ENCODE measurements around the gene CHI3L2.

The CHI3L2 gene

DNA sequence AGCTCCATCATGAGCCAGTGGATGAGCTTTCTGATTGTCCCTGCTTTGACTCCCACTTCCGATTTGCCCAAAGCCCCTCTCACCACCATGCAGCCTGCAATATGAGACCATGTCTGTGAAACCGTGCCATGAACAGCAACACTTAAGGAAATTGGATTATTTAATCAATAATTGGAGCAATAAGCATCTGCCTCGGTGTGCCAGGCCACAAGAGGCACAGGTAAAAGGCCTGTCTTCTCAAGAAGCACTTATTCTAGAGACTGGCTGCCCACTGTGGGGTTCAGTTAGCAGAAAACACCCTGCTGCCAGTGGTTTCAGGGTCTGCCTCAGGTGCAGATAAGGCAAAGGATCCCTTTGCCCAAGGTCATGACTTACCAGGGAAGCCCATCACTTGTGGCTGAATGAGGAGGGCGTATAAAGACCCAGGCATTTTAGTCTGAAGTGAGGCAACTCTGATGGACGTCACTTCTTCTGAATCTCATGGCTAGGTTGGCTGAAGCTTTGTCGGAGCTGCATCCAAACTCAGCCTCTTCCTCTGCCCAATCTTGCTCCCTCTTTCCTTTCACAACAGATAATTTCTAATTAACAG is 7.1 kb upstream of the CHI3L2 start:
- no peak for DNase-seq (ENCODE audit: low read depth in 2 of 2)

GRCh38 chr1:111221276-111221632 is 6.3 kb upstream of the CHI3L2 start:
- DNase-seq (ENCODE audit: low read depth in 2 of 2): no peak

DNA sequence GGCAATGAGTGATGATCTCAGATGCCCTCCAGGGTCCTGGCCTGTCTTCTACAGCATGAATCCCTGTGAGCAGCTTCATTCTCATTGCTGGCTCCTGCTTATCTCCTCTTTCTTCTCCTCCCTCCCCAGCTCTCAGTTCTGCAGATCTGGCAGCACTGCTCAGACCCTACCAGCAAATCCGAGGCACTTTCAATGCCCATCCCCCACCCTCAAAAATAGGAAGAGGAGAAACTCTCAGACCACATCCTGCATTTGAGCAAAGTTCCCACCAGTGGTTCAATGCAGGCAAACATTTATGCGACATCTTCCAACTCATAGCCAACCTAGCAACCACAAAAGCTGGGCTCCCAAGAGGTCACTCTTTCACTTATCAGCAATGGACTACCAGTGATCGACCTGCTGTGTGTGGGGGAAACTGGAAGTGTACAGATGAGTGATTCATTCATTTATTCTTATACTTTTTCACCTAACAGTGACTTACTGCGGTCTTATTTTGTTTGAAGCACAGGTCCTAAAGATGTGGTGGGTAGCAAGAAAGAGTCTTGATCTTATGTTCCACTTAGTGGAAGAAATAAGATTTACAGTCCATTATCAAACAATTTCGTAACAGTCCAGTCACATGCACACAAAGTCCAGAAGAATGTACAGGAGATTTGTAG is 5.8 kb upstream of the CHI3L2 start:
- DNase-seq (ENCODE audit: low read depth in 2 of 2): no peak

DNA sequence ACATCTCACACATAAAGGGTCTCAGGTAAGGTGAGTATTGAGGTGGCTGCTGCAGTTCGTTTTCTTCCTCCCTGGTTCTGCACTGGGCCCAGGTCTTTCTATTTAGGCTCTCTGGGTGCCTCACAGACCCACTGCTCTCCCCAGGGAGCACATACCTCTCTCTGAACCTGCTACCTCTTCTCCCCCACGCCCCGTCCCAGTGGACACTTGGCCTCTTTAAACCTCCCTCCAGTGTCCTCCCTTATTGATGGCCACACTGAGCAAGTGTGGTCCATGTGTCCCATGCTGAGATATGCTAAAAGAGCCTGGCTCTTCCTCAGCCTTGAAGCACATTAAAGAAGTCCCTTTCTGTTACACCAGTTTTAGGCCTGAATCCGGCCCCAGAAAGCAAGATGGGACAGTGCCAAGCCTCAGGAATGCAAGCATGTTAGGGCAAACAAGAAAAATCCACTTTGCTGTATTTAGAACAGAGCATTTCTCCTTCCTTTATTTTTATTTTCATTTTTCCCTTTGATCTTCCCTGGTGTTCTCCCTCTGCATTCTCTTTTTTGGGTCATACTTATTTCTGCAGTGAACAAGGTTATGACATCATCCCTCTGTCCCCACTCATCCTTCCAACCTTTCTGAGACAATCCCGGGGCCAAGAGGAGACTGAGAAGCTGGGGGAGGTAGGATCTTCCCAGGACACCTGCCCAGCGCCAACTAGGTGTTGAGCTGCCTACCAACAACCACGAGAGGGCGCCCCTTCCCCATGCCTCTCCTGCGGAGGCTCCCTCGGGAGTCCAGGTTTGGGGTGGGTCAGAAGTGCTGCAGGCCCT is 5.0 kb upstream of the CHI3L2 start:
- peak; percentile 70 to 73 for DNase-seq (ENCODE audit: low read depth in 2 of 2)

DNA sequence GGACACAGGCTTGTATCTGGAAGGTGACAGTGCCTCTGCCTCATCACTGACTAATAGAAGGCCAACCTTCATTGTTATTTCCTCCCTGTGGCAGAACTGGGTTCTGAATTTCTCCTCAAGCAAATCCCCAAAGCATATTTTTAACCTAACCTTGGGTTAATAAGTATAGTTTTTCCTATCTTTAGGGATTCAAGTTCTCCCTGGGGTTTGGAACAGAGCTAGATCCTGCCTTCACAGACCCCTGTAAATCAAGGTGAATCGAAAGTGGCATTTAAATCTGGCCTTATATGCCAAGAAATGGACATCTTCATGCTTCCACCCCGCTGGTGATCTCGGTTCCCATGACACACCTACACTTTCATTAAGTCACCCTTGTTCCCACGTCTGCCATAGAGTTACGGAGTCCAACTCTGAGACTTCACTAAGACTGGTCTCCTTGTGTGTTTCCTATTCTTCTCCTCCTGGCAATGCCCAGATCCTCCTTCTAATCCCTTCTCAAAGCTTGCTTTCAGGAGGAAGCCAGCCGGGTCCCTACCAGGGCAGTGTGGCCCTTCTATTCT is 4.3 kb upstream of the CHI3L2 start:
- DNase-seq (ENCODE audit: low read depth in 2 of 2): no peak

- DNase-seq (ENCODE audit: low read depth in 2 of 2): no peak
These were observed 2.4 kb upstream of the CHI3L2 start for GRCh38 chr1:111225091-111225490.

GRCh38 chr1:111225717-111226400 is 1.7 kb upstream of the CHI3L2 start:
- no peak for DNase-seq (ENCODE audit: low read depth in 2 of 2)

DNA sequence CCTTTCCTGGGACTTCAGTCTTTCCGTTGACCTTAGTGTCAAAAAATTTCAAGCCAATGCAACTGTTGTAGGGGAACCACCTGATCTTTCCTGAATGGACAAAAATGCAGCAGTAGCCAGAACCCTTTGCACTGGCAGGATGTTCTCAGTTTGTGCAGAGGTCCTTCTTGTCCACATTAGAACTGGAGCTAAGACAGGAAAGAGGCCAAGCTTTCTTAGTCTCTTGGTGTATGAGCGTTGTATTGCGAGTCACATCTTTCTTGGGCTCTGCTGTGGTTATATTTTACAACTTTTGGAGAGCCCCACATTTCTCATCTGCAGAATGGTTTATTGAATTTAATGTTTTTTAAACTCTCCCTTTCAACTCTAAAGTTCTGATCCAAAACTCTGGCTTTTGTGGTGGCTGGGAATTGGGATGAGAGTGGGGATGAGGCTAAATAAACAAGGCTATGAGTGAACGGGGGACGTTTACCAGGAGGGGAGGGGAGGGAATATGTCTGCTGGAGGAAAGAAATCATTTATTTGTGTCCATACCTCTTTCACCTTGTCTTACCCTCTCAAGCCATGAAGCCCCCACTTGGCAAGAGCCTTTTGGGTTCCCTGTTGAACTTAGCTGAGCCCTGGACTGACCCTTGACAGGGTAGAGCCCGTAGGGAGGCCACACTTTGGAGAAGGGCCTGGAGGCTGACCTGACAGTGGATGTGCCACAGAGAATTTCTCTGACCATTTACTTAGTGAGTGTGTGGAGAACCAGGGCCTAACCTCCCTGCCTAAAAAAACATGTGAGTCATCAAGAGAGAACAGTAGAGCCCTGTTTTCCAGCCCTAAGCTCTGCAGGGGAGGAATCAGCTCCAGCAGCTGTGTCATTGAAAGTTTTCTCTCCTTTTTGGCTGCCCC is 586 bp downstream of the CHI3L2 start:
- no peak for DNase-seq (ENCODE audit: low read depth in 2 of 2)

DNA sequence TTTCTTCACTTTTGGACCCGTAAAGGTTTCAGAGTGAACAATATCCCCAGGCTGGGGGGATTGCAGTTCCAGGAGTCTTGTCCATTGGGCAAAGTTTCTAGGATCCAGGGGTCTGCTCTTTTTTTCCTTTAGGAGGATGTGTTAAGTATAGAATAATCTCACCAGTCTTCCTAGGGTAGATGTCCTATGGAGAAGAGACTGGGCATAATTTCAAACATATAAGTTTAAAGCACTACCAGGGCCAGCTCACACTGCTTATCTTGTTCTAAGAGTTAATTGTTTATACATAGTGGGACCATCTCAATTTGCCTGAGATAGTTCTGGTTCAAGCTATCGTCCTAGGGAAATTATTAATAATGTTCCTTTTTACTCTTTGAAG is 1.2 kb downstream of the CHI3L2 start:
- no peak for DNase-seq (ENCODE audit: low read depth in 2 of 2)

DNA sequence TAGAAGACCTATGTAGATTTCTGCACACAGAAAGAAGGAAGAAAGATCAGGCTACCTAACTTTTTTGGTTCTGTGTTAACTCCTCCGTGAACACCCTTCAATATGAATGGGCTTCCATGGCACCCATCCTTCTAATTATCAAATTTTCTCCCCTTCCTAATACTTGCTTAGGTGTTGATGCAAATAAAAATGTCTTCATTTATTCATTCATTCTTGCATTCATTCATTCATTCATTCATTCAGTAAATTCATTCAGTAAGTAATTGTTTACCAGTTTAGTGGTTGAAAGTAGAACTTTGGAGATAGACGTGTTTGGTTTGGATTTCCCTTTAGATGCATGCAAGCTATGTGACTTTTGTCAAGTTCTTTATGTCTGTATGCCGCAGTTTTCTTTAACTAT is 4.6 kb downstream of the CHI3L2 start:
- DNase-seq (ENCODE audit: low read depth in 2 of 2): no peak

DNA sequence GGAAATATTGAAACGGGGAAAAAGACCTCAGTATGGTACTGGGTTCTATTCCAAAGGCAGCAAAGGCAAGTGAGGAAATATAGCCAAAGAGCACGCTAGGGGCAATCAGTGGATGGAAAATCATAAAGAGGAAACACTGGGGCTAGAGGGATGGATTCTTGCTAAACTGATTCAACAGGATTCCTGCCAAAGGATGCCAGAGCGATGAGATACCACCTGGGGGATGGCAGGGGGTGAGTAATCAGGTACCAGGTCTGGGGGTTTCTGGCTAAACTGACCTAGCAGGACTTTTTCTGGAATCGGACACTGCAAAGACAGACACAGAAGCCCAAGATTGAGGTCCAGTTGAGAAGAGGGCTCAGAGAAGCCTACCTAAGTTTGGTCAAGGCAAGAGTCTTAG is 6.7 kb downstream of the CHI3L2 start:
- no peak for DNase-seq (ENCODE audit: low read depth in 2 of 2)

DNA sequence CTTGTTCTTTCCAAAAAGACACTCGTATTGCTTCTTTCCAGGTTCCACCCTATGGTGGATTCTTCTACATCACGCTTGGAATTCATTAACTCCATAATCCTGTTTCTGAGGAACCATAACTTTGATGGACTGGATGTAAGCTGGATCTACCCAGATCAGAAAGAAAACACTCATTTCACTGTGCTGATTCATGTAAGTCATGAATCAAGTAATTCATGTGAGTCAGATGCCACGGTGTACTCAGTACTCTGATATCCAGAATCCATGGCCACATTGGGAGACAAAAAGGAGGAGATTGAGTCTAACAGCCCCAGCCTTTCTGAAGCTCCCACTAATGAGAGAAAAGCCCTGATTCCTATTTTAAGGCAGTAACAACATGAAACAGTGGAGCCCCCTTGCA is 7.4 kb downstream of the CHI3L2 start:
- DNase-seq (ENCODE audit: low read depth in 2 of 2): no peak

DNA sequence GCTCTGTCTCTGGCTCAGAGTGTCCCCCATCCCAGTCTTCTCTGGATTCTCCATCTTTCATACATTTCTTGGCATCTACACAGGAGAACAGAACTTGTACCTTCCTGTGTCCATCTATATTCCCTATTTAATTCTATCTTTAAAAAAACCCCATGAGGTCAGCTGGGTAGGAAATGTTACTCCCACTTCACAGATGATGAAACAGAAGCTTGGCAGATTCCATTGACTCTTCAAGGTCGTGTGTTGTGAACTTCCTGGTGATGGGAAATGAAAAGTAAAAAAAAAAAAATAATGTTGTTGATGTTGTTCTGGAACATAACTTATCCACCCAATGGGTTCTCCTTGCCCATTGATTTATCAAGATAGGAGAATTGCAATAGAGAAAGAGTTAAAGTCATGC is 8.9 kb downstream of the CHI3L2 start:
- no peak for DNase-seq (ENCODE audit: low read depth in 2 of 2)

DNA sequence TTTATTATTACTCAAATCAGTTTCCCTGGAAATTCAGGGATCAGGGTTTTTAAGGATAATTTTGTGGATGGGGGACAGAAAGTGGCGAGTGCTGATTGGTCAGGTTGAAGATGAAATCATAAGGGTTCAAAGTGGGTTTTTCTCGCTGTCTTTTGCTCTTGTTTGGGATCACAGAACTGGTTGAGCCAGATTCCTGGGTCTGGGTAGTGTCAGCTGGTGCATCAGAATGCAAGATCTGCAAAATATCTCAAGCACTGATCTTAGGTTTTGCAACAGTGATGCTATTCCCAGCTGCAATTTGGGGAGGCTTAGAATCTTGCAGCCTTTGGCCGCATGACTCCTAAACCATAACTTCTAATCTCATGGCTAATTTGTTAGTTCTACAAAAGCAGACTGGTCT is 9.3 kb downstream of the CHI3L2 start:
- no peak for DNase-seq (ENCODE audit: low read depth in 2 of 2)

GRCh38 chr1:111238056-111238795 is 10.7 kb downstream of the CHI3L2 start:
- no peak for DNase-seq (ENCODE audit: low read depth in 2 of 2)

GRCh38 chr1:111241797-111242196 is 14.3 kb downstream of the CHI3L2 start:
- no peak for DNase-seq (ENCODE audit: low read depth in 2 of 2)

GRCh38 chr1:111242805-111243523 is 15.5 kb downstream of the CHI3L2 start:
- no peak for DNase-seq (ENCODE audit: low read depth in 2 of 2)

- no peak for DNase-seq (ENCODE audit: low read depth in 2 of 2)
These were observed 19.8 kb downstream of the CHI3L2 start for GRCh38 chr1:111247125-111247838.

GRCh38 chr1:111249960-111250359 is 22.4 kb downstream of the CHI3L2 start:
- DNase-seq (ENCODE audit: low read depth in 2 of 2): no peak
